ENCODE measurements around the gene TNFAIP2.

- TF ChIP-seq EZH2 (IDR thresholded peaks at IDR 0.05; ENCODE audit: insufficient read depth, poor library complexity, severe bottlenecking) (no peak), EZH2phosphoT487 (IDR thresholded peaks at IDR 0.05; ENCODE audit: insufficient read depth, low read depth) (no peak)
These were observed 21.1 kb upstream of the TNFAIP2 start for GRCh38 chr14:103101963-103102688.

All from GM23248 (cell line).